Measurements from ENCODE around the gene CCDC6. TPM values are rescaled to one million over a fixed set of nuclear protein-coding genes. Genes with fewer than 3 reads are reported as not detected.

Gene CCDC6
- total and polyA plus RNA-seq, 2 experiments from 2014 or later, result 19.4 to 23.2 TPM

GRCh38 chr10:59771162-59771807 lies 135.1 kb downstream of the CCDC6 start:
- Histone ChIP-seq H3K9me3 (ENCODE audit: low read depth) (no peaks in the 10 kb centered on the region), H3K27ac (no peak overlapping the region), H3K9ac (no peak overlapping the region), H3K9me2 (ENCODE audit: insufficient read depth) (no peaks in the 10 kb centered on the region), H2AFZ (no peak overlapping the region), H3K4me3 (no peak overlapping the region), H3K79me2 (ENCODE audit: insufficient read depth) (no peaks in the 10 kb centered on the region), H3K4me1 (ENCODE audit: insufficient read depth) (no peaks in the 10 kb centered on the region), H3K27me3 (replicated peaks; ENCODE audit: insufficient read depth) (no peaks in the 10 kb centered on the region), H3K4me2 (ENCODE audit: unreplicated experiment) (no peak overlapping the region), H3K36me3 (ENCODE audit: low read depth) (no peaks in the 10 kb centered on the region), H3F3A (ENCODE audit: insufficient read depth) (no peaks in the 10 kb centered on the region), H4K20me1 (ENCODE audit: insufficient read depth) (no peaks in the 10 kb centered on the region)
- TF ChIP-seq EZH2 (IDR thresholded peaks at IDR 0.05; ENCODE audit: insufficient read depth, poor library complexity, severe bottlenecking) (no peak), EZH2phosphoT487 (IDR thresholded peaks at IDR 0.05; ENCODE audit: insufficient read depth, low read depth) (no peak)
- no peak for DNase-seq
- in situ Hi-C loops (cut with MboI), result no loop called here
- WGBS, 2 experiments (ENCODE audit: low coverage in 1 of 2, low lambda C conversion rate in 2 of 2, missing lambda C conversion rate in 2 of 2), result 65 to 75% methylated on average over 7 of the region's 7 CpGs

- Histone ChIP-seq H3K79me2 (ENCODE audit: insufficient read depth) (no peaks in the 10 kb centered on the region), H2AFZ (no peak overlapping the region), H3K4me3 (no peak overlapping the region), H3K36me3 (ENCODE audit: low read depth) (no peaks in the 10 kb centered on the region), H3K4me2 (ENCODE audit: unreplicated experiment) (no peak overlapping the region), H3K9me2 (ENCODE audit: insufficient read depth) (no peaks in the 10 kb centered on the region), H3K27me3 (replicated peaks; ENCODE audit: insufficient read depth) (no peaks in the 10 kb centered on the region), H3K4me1 (ENCODE audit: insufficient read depth) (no peaks in the 10 kb centered on the region), H4K20me1 (ENCODE audit: insufficient read depth) (no peaks in the 10 kb centered on the region), H3K27ac (no peak overlapping the region), H3F3A (ENCODE audit: insufficient read depth) (no peaks in the 10 kb centered on the region), H3K9me3 (ENCODE audit: low read depth) (no peaks in the 10 kb centered on the region), H3K9ac (no peak overlapping the region)
- TF ChIP-seq EZH2 (IDR thresholded peaks at IDR 0.05; ENCODE audit: insufficient read depth, poor library complexity, severe bottlenecking) (no peak), EZH2phosphoT487 (IDR thresholded peaks at IDR 0.05; ENCODE audit: insufficient read depth, low read depth) (no peak)
- no peak for DNase-seq
- WGBS, 2 experiments (ENCODE audit: low coverage in 1 of 2, low lambda C conversion rate in 2 of 2, missing lambda C conversion rate in 2 of 2), result 73 to 76% methylated on average over 11 of the region's 11 CpGs
- in situ Hi-C loops (cut with MboI), result no loop called here
Measured at GRCh38 chr10:59770689-59771088, 135.7 kb downstream of the CCDC6 start.

- in situ Hi-C loops (cut with MboI), result no loop called here
- WGBS, 2 experiments (ENCODE audit: low coverage in 1 of 2, low lambda C conversion rate in 2 of 2, missing lambda C conversion rate in 2 of 2), result 20 to 26% methylated on average over 2 of the region's 2 CpGs
- H3K9me3 ChIP-seq (ENCODE audit: low read depth), result no peaks in the 10 kb centered on the region
- H3K9me2 ChIP-seq (ENCODE audit: insufficient read depth), result no peaks in the 10 kb centered on the region
- H3K4me3 ChIP-seq, result no peak overlapping the region
- DNase-seq, result no peak
- H3K79me2 ChIP-seq (ENCODE audit: insufficient read depth), result no peaks in the 10 kb centered on the region
- no peaks in the 10 kb centered on the region for H3K36me3 ChIP-seq (ENCODE audit: low read depth)
- H4K20me1 ChIP-seq (ENCODE audit: insufficient read depth), result no peaks in the 10 kb centered on the region
- H3K27me3 ChIP-seq (replicated peaks; ENCODE audit: insufficient read depth), result no peaks in the 10 kb centered on the region
- H2AFZ ChIP-seq, result no peak overlapping the region
- H3K4me2 ChIP-seq (ENCODE audit: unreplicated experiment), result no peak overlapping the region
- no peak overlapping the region for H3K27ac ChIP-seq
- no peaks in the 10 kb centered on the region for H3K4me1 ChIP-seq (ENCODE audit: insufficient read depth)
- H3F3A ChIP-seq (ENCODE audit: insufficient read depth), result no peaks in the 10 kb centered on the region
- TF ChIP-seq EZH2phosphoT487 (IDR thresholded peaks at IDR 0.05; ENCODE audit: insufficient read depth, low read depth) (no peak), EZH2 (IDR thresholded peaks at IDR 0.05; ENCODE audit: insufficient read depth, poor library complexity, severe bottlenecking) (no peak)
- H3K9ac ChIP-seq, result no peak overlapping the region
Measured at GRCh38 chr10:59762505-59762904, 143.9 kb downstream of the CCDC6 start.

GRCh38 chr10:59757966-59758365 lies 148.4 kb downstream of the CCDC6 start:
- TF ChIP-seq EZH2phosphoT487 (IDR thresholded peaks at IDR 0.05; ENCODE audit: insufficient read depth, low read depth), result no peak
- no peak for TF ChIP-seq EZH2 (IDR thresholded peaks at IDR 0.05; ENCODE audit: insufficient read depth, poor library complexity, severe bottlenecking)
- no peak overlapping the region for H2AFZ ChIP-seq
- no peaks in the 10 kb centered on the region for H3K36me3 ChIP-seq (ENCODE audit: low read depth)
- in situ Hi-C loops (cut with MboI), result no loop called here
- DNase-seq, result peak; percentile 3
- no peaks in the 10 kb centered on the region for H3K4me1 ChIP-seq (ENCODE audit: insufficient read depth)
- H3K9me2 ChIP-seq (ENCODE audit: insufficient read depth), result no peaks in the 10 kb centered on the region
- H3F3A ChIP-seq (ENCODE audit: insufficient read depth), result no peaks in the 10 kb centered on the region
- no peak overlapping the region for H3K4me3 ChIP-seq
- H3K4me2 ChIP-seq (ENCODE audit: unreplicated experiment), result no peak overlapping the region
- WGBS, 2 experiments (ENCODE audit: low coverage in 1 of 2, low lambda C conversion rate in 2 of 2, missing lambda C conversion rate in 2 of 2), result 85 to 86% methylated on average over 3 of the region's 3 CpGs
- no peaks in the 10 kb centered on the region for H4K20me1 ChIP-seq (ENCODE audit: insufficient read depth)
- no peak overlapping the region for H3K27ac ChIP-seq
- peaks cover 5% of the 10 kb centered on the region; the same call in 1 of the 2 replicates for H3K27me3 ChIP-seq (replicated peaks; ENCODE audit: insufficient read depth)
- no peaks in the 10 kb centered on the region for H3K9me3 ChIP-seq (ENCODE audit: low read depth)
- no peaks in the 10 kb centered on the region for H3K79me2 ChIP-seq (ENCODE audit: insufficient read depth)
- no peak overlapping the region for H3K9ac ChIP-seq

Data from GM23248 (cell line).